CD4-positive, alpha-beta T cell treated with Interleukin-4 for 1 hour (primary cell): ENCODE measurements around the gene RNU1-3.
"Not testable (repeated sequence)": the region's sequence is repeated elsewhere in the genome, so short reads cannot be mapped to it uniquely, and the experiment has no call there.

Experiments
- DNase-seq, 2 donors: peaks; one replicate each; pipeline ENCODE4 v3.0.0-alpha.2; 2020 to 2022

RNU1-3 gene

GRCh38 chr1:16651560-16651959 is 15.2 kb downstream of the RNU1-3 start:
- not testable (repeated sequence) for DNase-seq

DNA sequence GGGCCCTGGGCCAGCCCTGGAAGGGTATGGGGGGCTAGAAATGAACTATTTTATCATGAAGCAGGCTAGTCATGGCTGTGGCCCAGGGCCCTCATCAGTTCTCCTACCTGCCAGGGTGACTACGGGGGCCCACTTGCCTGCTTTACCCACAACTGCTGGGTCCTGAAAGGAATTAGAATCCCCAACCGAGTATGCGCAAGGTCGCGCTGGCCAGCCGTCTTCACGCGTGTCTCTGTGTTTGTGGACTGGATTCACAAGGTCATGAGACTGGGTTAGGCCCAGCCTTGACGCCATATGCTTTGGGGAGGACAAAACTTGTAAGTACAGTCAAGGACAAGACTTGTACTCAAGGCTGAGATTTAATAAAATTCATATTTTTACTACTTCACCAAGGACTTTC is 16.8 kb downstream of the RNU1-3 start:
- peak in 1 of 2 donors; percentile 11 for DNase-seq

GRCh38 chr1:16649390-16649789 is 17.4 kb downstream of the RNU1-3 start:
- peak in 1 of 2 donors; percentile 10 for DNase-seq

- DNase-seq, result not testable (repeated sequence)
Observed at GRCh38 chr1:16648756-16649155, 18.0 kb downstream of the RNU1-3 start.

GRCh38 chr1:16648250-16648649 is 18.5 kb downstream of the RNU1-3 start:
- peak in 1 of 2 donors; percentile 4 for DNase-seq

DNA sequence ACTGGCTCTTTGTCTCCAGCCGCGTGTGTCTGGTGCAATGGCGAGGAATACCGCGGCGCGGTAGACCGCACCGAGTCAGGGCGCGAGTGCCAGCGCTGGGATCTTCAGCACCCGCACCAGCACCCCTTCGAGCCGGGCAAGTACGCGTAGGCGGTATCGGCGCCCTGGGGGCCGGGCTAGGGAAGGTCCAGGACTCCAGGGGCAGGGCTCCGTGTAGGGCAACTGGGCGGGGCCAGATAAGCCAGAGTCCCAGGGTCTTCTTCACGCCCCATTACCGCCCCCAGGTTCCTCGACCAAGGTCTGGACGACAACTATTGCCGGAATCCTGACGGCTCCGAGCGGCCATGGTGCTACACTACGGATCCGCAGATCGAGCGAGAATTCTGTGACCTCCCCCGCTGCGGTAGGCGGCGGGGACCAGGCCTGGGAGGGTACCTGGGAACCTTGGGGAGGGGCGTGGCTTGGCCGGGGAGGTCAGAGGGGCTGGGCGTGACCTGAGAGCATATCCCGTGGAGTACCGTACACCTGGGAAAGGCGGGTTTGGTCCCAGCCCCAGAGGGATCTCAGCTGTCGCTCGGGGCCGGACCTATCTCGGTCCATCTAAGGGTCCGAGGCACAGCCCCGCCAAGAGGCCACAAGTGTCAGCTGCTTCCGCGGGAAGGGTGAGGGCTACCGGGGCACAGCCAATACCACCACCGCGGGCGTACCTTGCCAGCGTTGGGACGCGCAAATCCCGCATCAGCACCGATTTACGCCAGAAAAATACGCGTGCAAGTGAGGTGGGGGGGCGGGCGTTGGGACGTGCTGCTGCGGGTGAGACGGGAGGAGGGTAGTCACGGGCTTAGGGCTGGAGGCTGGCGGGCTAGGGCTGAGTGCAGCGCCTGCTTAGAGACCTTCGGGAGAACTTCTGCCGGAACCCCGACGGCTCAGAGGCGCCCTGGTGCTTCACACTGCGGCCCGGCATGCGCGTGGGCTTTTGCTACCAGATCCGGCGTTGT is 19.3 kb downstream of the RNU1-3 start:
- peak; percentile 15 to 29 for DNase-seq

- not testable (repeated sequence) for DNase-seq
Observed at GRCh38 chr1:16646716-16647115, 20.0 kb downstream of the RNU1-3 start.

DNA sequence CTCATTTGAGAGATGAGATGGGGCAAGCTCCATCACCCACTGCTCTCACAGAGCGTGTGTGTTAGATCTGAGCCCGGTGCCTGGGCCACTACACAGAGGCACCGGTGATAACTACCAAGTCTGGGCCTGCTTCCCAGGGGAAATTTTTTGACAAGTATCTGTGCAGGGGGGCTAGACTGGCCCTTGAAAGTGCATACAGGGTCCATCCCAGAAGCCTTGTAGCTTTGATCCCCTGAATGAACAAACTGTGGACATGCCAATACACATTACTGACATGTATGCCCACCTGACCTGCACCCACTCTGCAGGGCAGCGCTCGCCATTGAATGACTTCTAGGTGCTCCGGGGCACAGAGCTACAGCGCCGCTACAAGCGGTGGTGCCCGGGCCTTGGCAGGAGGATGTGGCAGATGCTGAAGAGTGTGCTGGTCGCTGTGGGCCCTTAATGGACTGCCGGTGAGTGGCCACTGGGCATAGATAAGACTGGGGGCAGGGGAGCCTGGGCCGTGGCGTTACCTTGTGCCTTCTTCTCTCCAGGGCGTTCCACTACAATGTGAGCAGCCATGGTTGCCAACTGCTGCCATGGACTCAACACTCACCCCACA is 20.6 kb downstream of the RNU1-3 start:
- DNase-seq, result peak in 1 of 2 donors; percentile 9

- peak in 1 of 2 donors; percentile 9 for DNase-seq
Observed at GRCh38 chr1:16645271-16646060, 21.3 kb downstream of the RNU1-3 start.

DNA sequence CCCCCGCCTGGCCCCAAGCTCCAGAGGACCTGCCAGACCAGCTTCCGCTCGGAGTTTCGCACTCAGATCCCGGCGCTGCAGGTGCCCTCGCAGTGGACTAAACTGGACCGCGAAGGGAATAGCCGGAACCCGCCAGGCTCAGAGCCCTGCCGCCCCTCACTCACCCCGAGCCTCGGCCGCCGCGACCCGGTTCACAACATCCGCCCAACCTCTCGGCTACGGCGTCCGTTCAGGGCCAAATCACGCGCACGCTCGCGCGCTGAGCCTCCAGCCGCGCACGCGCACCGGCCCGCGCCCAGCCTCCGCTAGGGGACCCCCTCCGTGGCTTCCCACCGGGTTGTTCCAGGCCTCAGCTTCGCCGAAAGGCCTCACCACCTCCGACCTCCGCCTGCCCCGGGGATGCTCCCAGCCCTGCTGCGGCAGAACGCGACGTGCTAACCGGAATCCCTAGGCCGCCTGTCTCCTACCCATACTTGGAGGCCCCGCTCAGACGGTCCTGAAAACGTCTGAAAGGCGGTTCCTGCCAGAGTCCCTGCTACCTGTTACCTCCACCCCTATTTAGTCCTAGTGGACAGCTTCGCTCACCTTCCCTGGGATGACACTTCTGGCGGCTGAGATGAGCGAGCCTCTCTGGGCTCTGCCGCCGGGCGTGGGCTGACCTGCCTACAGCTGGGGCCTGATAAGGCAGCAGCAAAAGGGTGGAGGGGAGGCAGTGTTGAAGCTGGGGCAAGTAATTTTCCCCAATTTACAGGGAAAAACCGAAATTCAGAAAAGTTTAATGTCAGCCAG is 22.1 kb downstream of the RNU1-3 start:
- peak; percentile 94 to 97 for DNase-seq

DNA sequence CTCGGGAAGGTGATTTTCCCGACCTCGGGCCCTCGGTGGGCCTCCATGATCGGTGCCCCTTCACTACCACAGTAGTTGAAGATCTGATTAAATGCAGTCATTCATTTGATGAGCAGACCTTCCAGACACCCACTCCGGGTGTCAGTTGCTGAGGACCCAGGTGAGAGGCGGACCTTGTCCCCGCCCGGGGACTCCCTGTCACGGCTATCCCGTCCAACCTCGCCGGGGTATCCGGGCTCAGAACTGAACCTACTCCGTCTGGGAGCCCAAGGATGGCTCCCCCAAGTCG is 22.6 kb downstream of the RNU1-3 start:
- no peak for DNase-seq

DNA sequence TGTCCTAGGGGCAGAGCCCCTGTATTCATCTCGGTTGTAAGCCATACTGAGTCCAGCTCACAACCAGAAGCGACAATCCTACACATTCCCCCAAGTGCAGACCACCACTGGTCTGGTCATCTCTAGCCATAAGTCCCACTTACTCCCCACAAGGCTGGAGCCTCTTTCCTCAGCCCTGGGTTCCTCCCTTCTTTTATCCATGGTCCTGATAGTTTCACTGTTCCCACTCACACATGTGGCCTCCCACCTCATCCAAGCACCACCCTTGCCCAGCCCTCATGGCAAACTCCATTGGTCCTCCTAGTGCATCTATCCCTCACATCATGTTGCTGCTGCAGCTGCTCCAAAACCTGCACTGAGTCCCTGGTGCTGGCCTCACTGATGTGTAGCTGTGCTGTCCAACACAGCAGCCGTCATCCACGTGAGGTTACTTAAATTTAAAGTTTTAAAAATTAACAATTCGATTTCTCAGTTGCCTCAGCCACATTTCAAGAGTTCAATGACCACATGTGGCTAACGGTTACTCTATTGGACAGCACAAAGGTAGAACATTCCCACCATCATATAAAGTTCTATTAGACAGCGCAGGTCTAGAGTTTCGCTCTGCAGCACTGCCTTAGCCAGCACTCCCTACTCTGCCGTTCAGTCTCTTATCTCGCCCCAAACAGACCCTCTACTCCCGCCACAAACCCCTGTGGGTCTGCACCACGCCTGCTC is 23.1 kb downstream of the RNU1-3 start:
- DNase-seq, result peak; percentile 11 to 19

- DNase-seq, result peak in 1 of 2 donors; percentile 10
Observed at GRCh38 chr1:16643001-16643411, 23.7 kb downstream of the RNU1-3 start.

- peak in 1 of 2 donors; percentile 10 for DNase-seq
Observed at GRCh38 chr1:16642025-16642966, 24.5 kb downstream of the RNU1-3 start.

GRCh38 chr1:16641159-16641975 is 25.4 kb downstream of the RNU1-3 start:
- DNase-seq, result not testable (repeated sequence)

GRCh38 chr1:16639091-16640031 is 27.4 kb downstream of the RNU1-3 start:
- peak in 1 of 2 donors; percentile 9 for DNase-seq

- peak in 1 of 2 donors; percentile 11 for DNase-seq
Observed at GRCh38 chr1:16637941-16638778, 28.6 kb downstream of the RNU1-3 start.
